GM19238 (cell line): ENCODE data around the gene CHMP6.

Experiments
- DNase-seq: peaks from one replicate; pipeline ENCODE4 v3.0.0; 2011; ENCODE audit warnings: low spot score; ENCODE audit not compliant: insufficient read length

CHMP6 gene

DNA sequence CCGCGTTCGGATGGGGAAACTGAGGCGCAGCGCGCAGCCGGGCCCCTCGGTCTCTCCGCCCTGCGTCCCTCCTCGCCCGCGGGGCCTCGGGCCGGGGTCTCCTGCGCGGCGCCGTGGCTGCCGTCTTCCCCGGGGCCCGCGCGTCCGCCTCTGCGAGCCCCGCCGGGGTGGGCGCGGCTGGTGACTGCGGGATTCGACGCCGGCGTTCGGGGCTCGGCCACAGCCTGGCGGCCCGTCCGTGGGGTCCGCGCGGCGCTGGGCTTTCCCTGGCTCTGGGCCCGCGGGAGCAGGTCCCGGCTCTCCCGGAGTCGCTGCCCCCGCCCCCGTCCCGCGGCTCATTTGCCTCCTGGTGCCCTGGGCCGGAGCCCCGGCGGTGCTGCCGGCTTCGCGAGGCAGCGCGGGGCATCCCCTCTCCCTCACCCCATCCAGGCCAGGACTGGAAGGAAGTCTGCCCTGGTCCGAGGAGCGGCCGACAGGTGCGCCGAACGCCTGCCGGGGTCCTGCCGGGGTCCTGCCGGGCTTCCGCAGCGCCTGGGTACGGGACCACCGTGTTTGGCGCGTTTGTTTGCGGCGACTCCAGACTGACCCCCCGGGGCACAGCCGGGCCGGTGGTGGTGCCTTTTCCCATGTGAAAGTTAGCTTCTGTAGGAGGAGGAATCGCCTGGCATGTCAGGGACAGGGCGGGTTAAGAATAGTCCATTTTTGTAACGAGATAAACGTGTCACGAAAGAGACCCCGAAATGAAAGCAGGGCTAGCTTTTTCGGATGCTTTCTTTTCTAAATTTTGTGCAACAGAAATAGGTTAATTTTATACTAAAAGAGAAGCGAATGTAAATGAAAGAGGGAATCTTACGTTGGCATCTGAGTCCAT is 671 bp downstream of the CHMP6 start:
- peak; percentile 60 for DNase-seq

DNA sequence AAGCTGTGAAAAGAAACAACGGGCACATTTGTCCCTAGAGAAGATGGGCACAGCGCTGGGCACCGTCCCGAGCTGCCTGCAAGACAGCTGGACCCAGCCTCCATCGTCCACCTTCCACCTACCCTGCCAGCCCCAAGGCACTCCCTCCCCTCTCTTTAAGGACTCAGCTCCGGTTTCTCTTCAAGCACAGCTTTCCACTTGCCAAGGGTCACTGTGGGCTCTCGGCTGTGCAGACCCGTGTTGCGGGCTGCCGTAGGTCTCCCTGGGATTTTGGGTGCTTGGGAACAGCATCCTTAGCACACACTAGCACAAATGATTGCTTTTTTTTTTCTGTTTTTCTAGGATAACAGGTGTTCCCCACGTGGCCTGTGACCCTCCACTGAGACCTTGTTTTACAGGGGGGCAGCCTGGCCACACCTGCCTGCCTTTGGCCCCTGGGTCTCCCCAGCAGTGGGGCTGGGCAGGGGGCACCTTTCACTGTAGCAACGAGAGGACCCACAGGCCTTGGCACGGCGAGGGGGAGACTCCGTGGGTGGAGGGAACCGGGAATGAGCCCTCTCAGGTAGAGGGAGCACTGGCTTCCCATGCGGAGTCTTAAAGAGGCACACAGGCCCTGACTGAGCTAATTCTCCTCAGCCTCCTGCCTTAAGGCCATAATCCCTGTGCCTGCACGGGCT is 1.4 kb downstream of the CHMP6 start:
- no peak for DNase-seq

DNA sequence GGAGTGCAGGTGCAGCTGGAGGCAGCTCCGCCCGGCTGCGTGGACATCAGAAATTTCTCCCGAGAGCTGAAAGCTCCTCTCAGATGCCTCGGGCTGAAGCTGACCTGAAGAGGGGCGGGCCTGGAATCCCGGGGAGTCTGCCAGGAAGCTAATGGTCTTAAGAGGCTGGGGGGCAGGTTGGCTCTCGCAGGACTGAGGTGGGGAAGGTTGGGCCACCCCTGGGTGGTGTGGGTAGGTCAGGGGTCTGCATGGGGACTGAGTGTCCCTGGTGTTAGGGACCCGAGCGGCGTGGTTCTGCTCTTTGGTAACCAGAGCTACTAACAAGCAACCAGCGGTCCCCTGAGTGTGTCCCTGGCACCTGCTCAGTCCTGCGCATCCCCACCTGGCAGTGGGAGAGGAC is 3.5 kb downstream of the CHMP6 start:
- no peak for DNase-seq

DNA sequence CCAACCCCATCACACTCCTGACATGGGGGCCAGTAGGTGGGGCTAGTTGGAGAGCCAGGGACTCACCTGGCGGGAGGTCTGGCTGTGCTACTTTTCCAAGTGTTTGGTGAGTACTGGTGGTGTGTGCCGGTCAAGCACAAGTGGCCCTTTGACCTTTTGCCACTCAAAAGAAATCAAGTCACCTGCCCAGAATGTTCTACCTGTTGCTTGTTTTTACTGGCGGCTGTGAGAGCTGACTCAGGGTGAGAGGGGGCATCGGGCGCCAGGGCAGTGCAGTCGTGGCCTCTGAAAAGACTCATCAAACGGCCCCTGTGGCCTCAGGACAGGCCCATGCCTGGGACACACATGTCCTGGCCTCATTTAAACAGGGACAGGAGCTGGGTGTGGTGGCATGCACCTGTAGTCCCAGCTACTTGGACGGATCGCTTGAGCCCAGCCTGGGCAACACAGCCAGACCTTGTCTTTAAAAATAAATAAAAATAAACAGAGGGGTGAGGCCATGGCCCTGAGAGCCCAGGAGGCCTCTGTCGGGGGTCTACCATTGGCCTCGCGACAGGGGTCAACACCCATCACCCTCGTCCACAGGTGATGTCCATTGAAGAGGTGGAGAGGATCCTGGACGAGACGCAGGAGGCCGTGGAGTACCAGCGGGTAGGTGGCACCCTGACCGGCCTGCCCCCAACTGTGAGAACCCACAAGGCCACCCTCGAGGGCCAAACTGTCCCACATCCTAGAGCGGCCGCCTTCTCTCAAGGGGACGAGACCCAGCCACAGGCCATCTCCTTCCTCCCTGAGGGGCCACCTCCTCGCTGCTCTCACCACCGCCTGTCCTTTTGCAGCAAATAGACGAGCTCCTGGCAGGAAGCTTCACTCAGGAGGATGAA is 5.0 kb downstream of the CHMP6 start:
- DNase-seq = no peak

DNA sequence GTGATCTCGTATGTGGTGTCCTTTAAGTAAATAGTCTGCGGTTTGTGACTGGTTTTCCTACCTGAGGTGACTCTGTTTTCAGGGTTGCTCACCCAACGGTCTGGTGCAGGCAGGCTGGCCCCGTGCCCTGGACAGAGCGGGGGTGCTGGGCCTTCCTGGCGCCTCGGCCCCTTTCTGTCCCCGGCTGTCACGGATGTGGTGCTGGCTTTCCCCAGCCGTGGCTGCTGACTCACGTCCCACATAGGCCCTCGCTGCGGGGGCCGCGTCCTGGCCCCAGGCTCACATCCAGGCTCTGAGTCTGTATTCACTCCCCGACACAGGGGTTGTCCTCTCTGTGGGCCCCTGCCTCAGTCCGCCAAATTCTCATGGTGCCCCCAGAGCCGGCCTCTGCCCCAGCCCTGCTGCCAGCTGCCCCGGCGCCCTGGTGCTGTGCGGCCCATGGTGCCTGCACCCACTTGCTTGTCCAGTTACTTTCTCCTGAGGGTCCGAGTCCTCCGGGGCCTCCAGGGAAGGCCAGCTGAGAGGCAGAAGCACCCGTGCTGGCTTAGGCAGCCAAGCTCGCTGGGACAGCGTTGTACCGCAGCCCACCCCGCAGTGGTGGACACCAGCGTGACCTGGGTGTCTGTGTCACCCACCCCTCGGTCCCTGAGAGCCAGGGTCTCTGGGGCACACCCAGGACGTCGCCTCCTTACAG is 5.9 kb downstream of the CHMP6 start:
- DNase-seq = no peak

DNA sequence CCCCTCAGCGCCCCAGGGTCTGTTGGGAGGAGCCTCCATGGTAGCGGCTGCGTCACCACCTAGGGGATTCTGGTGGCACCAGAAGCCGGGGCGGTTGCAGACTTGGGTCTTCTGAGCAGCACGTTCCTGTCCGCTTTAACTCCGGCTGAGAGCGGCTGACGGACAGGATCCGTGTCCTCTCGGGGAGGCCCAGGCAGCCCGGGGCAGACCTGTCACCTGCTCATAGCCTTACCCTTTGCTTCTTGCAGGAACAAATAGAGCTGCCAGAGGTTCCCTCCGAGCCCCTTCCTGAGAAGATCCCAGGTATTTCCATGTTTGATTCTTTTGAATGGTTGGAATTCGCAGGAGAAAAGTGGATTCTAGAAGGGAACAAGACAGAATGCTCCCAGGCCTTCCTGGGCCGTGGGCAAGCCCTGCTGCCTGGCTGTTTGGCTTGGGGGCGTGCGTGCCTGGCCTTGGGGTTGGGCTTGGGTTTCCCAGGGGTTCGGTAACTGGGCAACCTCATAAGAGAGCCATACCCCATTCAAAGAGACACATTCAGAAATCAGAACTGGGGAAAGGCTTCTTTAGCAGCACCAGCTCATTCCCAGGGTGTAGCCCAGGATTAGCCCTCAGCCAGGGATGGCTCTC is 6.6 kb downstream of the CHMP6 start:
- DNase-seq = no peak

DNA sequence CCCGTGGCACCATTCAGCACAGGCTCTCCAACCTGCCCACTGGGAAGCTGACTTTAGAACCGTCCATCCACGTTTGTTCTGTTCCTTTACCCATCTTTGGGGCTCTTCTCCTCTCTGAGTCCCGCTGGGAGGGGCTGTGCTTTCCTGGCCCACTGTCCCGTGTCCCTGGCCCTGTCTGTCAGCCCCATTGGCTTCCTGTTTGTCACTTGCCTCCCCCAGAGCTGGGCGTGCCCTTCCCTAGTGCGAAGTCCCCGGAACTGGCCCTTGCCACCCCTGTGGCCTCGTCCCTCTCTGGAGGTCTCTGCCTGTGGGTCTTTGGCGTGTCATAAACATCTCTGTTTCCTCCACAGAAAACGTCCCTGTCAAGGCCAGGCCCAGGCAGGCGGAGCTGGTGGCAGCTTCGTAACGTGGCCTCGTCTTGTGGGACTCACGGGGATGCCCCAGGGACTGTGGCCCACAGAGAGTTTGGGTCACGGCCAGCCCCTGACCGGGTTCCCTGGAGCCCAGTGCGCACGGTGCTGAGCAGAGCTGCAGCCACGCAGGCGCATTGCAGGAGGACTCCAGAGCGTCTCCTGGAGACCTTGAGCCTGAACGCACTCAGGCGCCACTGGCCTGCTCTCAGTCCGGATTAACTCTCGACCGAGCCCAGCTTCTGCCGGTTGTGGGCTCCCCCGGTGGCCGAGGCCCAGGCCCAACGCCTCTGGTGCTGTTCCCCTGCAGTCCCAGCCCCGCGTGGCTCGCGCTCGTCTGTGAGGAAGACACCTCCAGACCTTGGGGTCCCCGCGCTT is 7.3 kb downstream of the CHMP6 start:
- no peak for DNase-seq

DNA sequence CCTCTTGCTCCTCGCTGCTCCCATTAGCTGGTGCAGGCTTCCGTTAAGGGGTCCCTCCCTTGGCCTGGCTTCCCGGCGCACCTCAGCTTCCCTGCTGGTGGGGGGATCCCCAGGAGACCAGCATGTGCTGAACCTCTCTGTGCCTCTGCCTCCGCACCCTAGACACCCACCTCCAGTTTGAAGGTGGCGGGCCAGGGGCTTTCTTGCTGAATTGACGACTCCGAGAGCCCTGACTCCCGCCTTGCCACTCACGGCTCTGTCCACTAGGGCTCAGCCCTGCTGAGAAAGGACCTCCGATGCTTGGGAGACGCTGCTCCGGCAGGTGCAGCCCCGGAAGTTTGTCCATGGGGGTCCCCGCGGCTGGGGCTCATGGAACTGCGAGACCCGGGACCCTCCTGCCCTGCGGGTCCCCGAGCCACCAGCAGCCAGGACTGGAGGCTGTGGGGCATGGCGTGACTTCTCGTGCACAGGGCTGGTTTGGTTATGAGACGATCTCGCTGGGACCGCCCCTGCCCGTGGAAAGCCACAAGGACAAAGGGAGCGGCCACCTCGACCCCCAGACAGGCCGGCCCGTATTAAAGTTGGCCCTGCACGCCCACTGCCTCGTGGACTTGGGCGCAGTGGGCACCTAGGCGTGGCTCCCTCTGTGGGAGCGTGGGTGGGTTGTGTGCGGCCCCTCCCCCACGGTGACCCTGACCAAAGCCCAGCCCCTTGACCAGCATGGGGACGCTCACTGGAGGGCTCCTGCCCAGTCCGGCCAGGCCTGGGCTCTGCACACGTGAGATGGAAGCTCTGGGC is 8.1 kb downstream of the CHMP6 start:
- no peak for DNase-seq

DNA sequence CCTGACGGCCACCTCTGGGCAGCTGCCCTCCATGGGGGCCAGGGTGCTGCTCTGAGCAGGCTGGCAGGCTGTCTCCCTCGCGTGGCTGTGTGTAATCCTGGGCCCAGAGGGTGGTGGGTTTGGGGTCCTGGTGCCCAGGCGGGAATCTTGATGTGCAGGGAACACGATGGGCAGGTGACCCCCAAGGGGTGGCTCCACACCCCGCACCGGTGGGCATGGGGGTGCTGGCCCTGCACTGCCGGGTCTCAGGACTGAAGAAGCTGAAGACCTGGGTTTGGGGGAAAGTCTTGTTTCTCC is 8.6 kb downstream of the CHMP6 start:
- DNase-seq = no peak

DNA sequence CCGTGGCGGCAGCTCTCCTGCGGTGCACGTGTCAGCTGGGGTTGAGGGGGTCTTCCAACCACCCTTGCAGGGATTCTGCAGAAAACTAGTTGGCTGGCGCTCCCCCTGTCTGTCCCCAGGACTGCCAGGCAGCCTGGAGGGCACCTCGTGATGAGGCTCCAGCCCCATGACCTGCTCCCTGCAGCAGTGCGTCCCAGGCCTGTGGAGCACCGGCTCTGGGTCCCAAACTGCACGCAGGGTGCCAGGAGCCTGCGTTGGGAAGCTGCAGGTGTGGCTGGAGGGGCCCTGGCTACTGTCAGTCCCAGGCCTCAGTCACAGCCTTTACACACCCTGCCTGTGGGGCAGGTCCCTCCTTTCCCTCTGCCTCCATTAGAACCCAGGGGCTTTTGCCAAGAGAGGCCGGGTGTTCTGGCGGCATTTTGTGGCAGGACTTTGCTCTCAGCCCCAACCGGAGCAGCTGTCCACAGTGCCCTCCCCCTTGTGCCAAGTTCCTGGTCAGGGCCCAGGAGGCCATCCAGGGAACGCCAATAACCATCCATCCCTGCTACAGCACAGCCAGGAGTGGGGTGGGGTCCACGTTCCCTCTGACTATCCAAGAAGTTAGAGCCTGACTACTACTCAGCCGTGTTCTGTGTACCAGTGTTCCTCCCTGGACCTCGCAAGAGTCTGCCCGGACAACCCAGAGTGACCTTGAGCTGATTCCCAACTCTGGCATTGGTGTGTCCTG is 9.2 kb downstream of the CHMP6 start:
- DNase-seq = no peak

DNA sequence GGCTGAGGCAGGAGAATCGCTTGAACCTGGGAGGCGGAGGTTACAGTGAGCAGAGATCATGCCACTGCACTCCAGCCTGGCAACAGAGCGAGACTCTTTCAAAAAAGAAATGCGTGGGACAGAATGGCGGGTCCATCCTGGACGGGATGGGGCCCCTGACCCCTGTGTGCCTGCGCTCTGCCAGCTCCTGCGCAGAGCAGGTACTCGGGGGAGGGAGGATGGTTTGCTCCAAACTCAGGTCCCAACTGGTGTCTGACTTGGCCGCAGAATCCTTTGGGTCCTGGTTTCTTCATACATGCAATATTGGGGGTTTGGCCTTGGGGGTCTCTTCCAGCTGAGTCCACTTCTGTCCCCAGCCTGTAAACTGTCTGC is 10.4 kb downstream of the CHMP6 start:
- no peak for DNase-seq

DNA sequence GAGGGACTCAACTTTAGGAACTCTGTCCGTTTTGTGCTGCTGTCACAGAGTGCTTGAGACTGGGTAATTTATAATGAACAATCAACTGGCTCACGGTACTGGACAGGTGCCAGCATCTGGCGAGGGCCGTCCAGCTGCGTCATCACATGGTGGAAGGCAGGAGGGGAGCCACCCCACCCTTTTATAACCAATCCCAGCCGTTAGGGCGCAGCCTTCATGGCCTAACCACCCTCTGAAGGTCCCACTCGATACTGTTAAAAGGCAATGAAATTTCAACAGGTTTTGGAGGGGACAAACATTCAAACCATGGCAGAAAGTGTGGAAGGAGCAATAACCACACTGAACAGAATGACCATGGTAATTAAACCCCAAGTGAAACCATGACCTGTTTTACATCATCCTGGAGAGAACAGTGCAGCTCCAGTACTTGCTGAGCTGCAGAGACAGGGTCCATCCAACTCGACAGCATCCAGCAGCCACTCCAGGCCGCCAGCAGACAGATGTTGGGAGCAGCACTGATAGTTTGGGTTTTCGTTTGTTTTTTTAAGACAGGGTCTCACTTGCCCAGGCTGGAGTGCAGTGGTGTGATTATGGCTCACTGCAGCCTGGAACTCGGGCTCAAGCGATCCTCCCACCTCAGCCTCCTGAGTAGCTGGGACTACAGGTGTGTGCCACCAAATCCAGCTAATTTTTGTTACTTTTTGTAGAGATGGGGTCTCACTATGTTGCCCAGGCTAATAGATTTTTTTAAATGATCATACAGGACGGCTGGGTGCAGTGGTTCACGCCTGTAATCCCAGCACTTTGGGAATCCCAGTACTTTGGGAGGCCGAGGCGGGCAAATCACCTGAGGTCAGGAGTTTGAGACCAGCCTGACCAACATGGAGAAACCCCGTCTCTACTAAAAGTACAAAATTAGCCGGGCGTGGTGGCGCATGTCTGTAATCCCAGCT is 11.0 kb downstream of the CHMP6 start:
- no peak for DNase-seq

DNA sequence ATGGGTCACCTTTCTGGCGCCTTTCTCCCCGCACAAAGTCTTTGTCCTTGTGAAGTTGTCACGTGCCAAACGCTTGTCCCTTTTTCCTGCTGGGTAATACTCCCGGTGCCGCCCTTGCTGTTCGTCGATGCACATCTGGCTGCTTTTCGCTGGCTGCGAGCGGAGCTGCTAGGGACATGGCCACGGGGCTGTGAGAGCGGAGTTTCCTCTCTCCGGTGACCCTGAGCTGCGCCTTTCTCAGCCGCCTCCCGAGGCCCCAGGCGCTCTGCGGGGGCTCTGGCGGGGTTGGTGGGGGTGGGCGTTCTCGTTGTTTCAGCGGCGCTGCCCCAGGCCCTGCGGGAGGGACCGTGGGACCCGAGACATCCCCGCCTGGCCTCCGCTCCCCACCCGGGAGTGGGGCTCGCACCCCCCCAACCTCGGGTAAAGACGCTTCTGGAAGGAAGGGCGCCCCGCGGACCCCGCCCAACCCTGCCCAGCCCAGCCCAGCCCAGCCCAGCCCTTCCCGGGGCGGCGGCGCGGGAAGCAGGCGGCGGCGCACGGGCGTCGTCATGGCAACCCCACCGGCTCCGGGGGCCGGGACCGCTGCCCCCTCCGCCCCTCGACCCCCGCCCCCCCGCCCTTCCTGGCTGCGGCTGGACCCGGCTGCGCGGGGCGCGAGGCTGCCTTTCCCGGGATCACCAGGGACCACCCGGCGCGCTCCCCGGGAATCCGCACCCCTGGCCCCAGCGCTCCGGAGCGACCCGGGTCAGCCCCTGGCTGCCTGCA is 12.3 kb downstream of the CHMP6 start:
- DNase-seq = no peak

DNA sequence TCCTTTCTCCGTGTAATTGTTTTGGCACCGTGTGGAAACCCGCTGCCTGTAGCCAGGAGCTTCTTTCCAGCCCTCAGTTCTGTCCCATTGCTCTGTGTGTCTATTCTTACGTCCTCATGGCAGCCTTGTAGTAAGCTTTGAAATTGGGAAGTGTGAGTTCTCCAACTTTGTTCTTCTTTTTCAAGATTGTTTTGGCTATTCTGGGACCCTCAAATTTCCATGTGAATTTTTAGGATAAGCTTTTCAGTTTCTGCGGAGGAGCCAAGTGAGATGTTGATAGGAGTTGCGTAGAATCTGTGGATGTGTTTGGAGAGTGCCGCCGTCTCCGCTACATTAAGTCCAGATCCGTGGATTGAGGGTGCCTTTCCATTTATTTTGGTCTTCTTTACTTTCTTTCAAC is 15.2 kb downstream of the CHMP6 start:
- no peak for DNase-seq

DNA sequence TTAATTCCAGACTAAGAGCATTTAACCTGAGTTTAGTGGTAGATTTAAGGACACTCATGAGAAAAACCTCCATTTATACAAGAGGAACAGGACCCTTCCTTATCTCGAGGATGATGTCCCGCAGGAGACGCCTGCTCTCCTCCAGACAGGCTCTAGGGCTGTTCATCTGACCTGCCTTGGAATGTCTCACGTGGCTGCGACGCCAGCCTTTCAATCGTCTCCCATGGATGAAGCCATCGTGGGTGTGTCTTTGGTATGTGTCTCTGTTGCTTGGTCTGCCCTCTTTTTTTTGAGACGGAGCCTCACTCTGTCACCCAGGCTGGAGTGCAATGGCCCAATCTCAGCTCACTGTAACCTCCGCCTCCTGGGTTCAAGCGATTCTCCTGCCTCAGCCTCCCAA is 16.5 kb downstream of the CHMP6 start:
- DNase-seq = no peak

DNA sequence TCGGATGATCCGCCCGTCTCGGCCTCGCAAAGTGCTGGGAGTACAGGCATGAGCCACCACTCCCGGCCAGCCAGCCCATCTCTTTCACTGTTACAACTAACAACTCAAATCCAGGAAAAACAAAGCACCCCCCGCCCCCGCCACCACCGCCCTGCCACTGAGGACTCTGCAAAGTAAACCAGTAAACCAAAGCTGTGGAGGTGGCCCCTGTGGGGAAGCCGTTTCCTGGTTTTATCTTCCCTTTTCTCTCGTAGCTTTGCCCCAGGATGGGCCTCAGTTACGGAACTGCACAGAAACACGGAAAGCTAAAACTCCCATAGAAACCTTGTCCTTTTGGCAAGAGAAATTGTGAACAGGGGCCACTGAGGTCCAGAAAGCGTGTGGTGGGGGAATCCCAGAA is 17.5 kb downstream of the CHMP6 start:
- no peak for DNase-seq

DNA sequence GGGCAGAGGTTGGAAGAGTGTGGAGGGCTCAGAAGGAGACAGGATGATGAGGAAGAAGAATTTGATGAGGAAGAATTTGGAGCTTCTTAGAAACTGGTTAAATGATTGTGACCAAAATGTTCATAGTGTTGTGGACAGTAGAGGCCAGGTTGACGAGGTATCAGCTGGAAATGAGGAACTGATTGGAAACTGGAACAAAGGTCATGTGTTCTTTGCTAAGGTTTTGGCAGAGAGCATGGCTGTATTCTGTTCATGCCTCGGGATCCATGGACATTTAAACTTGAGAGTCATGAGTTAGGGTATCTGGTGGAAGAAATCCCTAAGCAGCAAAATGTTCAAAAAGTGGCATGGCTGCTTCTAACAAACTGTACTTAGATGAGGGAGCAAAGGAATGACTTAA is 19.3 kb downstream of the CHMP6 start:
- no peak for DNase-seq
